SK-N-SH treated with all-trans-retinoic acid at 6 μM for 48 hours (cell line): ENCODE data around the gene KCNK3.

Experiments used
- ATAC-seq: fragments of 200-7000 bp; cut with Tn5 transposase; 3 replicates; pipeline ENCODE4 v1.9.1; 2020; ENCODE audit warnings: mild to moderate bottlenecking, moderate library complexity
- ARNTL ChIP-seq: fragments of 450-650 bp; formaldehyde crosslinking; IDR thresholded peaks from 2 replicates; pipeline ENCODE4 v1.5.0; 2020; ENCODE audit warnings: low read depth, mild to moderate bottlenecking, moderate library complexity, borderline replicate concordance
- BACH2 ChIP-seq: fragments of 250-450 bp; sonication (Bioruptor Pico); IDR thresholded peaks from 2 replicates; pipeline ENCODE4 v1.9.0; 2021; ENCODE audit warnings: mild to moderate bottlenecking, borderline replicate concordance
- CREB5 ChIP-seq: fragments of 250-450 bp; sonication (Bioruptor Pico); IDR thresholded peaks from 2 replicates; pipeline ENCODE4 v1.5.1; 2020; ENCODE audit warnings: low read depth, mild to moderate bottlenecking, moderate library complexity
- CSDC2 ChIP-seq: fragments of 250-450 bp; sonication (Bioruptor Pico); IDR thresholded peaks from 2 replicates; pipeline ENCODE4 v1.5.0; 2020; ENCODE audit warnings: mild to moderate bottlenecking, moderate library complexity
- CSRNP3 ChIP-seq: fragments of 250-450 bp; sonication (Bioruptor Pico); IDR thresholded peaks from 2 replicates; pipeline ENCODE4 v1.5.1; 2021; ENCODE audit warnings: mild to moderate bottlenecking, moderate library complexity
- ESRRG ChIP-seq: fragments of 250-450 bp; sonication (Bioruptor Pico); IDR thresholded peaks from 2 replicates; pipeline ENCODE4 v1.6.1; 2021; ENCODE audit warnings: mild to moderate bottlenecking
- GLIS3 ChIP-seq: fragments of 250-450 bp; sonication (Bioruptor Pico); IDR thresholded peaks from 2 replicates; pipeline ENCODE4 v1.5.0; 2020; ENCODE audit warnings: mild to moderate bottlenecking, moderate library complexity
- ISL1 ChIP-seq: fragments of 250-450 bp; sonication (Bioruptor Pico); IDR thresholded peaks from 2 replicates; pipeline ENCODE4 v2.1.2; 2022; ENCODE audit warnings: mild to moderate bottlenecking, moderate library complexity
- OSR1 ChIP-seq: fragments of 250-450 bp; sonication (Bioruptor Pico); IDR thresholded peaks from 2 replicates; pipeline ENCODE4 v1.8.0; 2022; ENCODE audit warnings: moderate library complexity, mild to moderate bottlenecking, inconsistent platforms
- PPARA ChIP-seq: fragments of 250-450 bp; sonication (Bioruptor Pico); IDR thresholded peaks from 2 replicates; pipeline ENCODE4 v1.5.0; 2020; ENCODE audit warnings: mild to moderate bottlenecking, borderline replicate concordance
- RARB ChIP-seq: fragments of 250-450 bp; sonication (Bioruptor Pico); IDR thresholded peaks from 2 replicates; pipeline ENCODE4 v1.8.0; 2021; ENCODE audit warnings: mild to moderate bottlenecking, moderate library complexity
- SNAI2 ChIP-seq: fragments of 250-450 bp; sonication (Bioruptor Pico); IDR thresholded peaks from 2 replicates; pipeline ENCODE4 v1.5.0; 2020; ENCODE audit warnings: mild to moderate bottlenecking, moderate library complexity
- TCF4 ChIP-seq: fragments of 250-450 bp; sonication (Bioruptor Pico); IDR thresholded peaks from 2 replicates; pipeline ENCODE4 v1.8.0; 2021; ENCODE audit warnings: mild to moderate bottlenecking, moderate library complexity, borderline replicate concordance
- TOX ChIP-seq: fragments of 250-450 bp; sonication (Bioruptor Pico); IDR thresholded peaks from 2 replicates; pipeline ENCODE4 v1.8.0; 2021; ENCODE audit warnings: mild to moderate bottlenecking, moderate library complexity, borderline replicate concordance
- ZC3H10 ChIP-seq: fragments of 250-450 bp; sonication (Bioruptor Pico); IDR thresholded peaks from 2 replicates; pipeline ENCODE4 v1.5.1; 2021; ENCODE audit warnings: mild to moderate bottlenecking, moderate library complexity
- ZFP3 ChIP-seq: fragments of 250-450 bp; sonication (Bioruptor Pico); IDR thresholded peaks from 2 replicates; pipeline ENCODE4 v1.5.0; 2020; ENCODE audit warnings: mild to moderate bottlenecking, moderate library complexity
- ZFP30 ChIP-seq: fragments of 450-650 bp; formaldehyde crosslinking; IDR thresholded peaks from 2 replicates; pipeline ENCODE4 v1.5.0; 2022; ENCODE audit warnings: mild to moderate bottlenecking, moderate library complexity
- ZNF565 ChIP-seq: fragments of 450-650 bp; formaldehyde crosslinking; conservative IDR thresholded peaks from 2 replicates; pipeline ENCODE4 v1.5.0; 2020; ENCODE audit warnings: low read depth, mild to moderate bottlenecking, moderate library complexity
- ZNF70 ChIP-seq: fragments of 450-650 bp; formaldehyde crosslinking; IDR thresholded peaks from 2 replicates; pipeline ENCODE4 v1.5.0; 2020; ENCODE audit warnings: mild to moderate bottlenecking, moderate library complexity
- ZNF8 ChIP-seq: fragments of 450-650 bp; formaldehyde crosslinking; IDR thresholded peaks from 2 replicates; pipeline ENCODE4 v1.5.0; 2020; ENCODE audit warnings: mild to moderate bottlenecking, moderate library complexity
- TF ChIP-seq, protein P1 (sequence below): fragments of 250-450 bp; sonication (Bioruptor Pico); IDR thresholded peaks from 2 replicates; pipeline ENCODE4 v1.5.0; 2020; ENCODE audit warnings: mild to moderate bottlenecking, moderate library complexity
- TF ChIP-seq, protein P2 (sequence below): fragments of 250-450 bp; sonication (Bioruptor Pico); IDR thresholded peaks from 2 replicates; pipeline ENCODE4 v1.8.0; 2020; ENCODE audit warnings: mild to moderate bottlenecking, moderate library complexity, borderline replicate concordance
- TF ChIP-seq, protein P3 (sequence below): fragments of 250-450 bp; sonication (Bioruptor Pico); IDR thresholded peaks from 2 replicates; pipeline ENCODE4 v1.8.0; 2021; ENCODE audit warnings: low read depth, mild to moderate bottlenecking, moderate library complexity, borderline replicate concordance

The KCNK3 gene

DNA sequence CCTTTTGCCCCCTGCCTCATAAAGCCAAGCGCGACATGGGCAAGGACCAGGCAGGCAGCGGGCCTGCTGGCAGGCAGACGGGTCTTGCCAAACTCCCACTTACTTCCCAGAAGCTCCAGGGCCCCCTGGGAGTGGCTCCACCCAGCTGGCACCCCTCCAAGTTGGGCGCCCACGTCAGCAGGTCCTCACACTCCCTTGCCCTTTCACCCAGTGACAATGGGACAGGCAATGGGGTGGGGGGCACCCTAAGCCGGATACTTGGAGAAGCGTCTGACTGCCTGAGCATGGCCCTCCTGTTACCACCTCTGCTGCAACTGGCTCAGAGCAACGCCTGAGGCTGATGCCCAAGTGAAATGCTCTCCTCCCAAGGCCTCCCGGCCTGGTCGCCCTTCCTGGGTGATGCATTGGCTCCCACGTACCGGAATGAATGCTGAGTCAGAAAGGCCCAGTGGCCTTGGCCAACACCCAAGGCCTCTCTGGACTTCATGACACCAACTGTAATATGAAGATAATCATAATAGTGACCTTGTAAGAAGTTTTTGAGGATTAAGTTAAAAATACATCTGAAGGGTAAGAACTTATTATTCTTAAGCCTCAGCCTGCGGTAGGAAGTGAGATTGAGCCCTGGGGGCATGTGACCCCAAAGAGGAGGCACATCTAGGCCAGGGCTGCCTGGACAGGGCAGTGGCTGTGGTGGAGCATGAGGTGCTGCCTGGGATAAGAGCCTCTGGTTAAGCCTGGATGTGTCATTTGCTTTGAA lies 31.6 kb downstream of the KCNK3 start:
- peak; percentile 46 for ATAC-seq

DNA sequence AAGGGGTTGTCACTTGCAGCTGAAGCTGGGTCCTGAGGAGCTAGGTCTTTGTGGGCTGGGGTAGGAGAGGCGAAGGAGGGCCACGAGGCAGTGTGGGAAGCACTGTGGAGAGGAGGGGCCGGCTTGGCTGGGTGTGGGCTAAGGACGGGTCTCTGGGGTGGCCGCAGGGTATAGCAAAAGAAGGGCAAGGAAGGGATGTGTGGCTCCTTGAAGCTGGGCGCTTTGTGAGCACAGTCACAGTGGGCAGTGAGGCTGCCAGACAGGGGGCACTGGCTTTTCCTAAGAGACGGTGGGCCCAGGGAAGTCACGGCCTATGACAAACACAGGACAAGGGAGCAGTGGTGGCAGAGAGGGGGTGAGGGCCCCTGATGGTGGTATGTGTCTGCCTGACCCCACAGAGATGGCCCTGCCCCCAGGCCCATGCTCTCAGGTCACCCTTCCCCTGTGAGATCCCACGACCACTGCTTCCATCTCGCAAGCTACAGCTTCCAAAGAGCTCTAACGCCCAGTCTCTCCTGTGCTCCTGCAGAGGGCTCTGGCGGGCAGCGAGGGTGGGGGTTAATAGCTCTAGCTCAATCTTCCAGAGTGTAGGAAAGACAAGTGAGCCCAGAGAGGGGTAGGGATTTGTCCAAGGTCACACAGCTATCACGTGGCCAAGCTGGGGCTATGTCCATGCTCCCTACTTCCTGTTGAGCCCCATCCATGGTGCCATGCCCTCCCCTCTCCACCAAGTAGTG lies 32.4 kb downstream of the KCNK3 start:
- ATAC-seq: no peak
- TF ChIP-seq, protein P1, sequence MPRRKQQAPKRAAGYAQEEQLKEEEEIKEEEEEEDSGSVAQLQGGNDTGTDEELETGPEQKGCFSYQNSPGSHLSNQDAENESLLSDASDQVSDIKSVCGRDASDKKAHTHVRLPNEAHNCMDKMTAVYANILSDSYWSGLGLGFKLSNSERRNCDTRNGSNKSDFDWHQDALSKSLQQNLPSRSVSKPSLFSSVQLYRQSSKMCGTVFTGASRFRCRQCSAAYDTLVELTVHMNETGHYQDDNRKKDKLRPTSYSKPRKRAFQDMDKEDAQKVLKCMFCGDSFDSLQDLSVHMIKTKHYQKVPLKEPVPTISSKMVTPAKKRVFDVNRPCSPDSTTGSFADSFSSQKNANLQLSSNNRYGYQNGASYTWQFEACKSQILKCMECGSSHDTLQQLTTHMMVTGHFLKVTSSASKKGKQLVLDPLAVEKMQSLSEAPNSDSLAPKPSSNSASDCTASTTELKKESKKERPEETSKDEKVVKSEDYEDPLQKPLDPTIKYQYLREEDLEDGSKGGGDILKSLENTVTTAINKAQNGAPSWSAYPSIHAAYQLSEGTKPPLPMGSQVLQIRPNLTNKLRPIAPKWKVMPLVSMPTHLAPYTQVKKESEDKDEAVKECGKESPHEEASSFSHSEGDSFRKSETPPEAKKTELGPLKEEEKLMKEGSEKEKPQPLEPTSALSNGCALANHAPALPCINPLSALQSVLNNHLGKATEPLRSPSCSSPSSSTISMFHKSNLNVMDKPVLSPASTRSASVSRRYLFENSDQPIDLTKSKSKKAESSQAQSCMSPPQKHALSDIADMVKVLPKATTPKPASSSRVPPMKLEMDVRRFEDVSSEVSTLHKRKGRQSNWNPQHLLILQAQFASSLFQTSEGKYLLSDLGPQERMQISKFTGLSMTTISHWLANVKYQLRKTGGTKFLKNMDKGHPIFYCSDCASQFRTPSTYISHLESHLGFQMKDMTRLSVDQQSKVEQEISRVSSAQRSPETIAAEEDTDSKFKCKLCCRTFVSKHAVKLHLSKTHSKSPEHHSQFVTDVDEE: no peak
- TF ChIP-seq TOX (CRISPR knock-in tag): no peak
- TF ChIP-seq TCF4: no peak
- no peak for TF ChIP-seq ESRRG (CRISPR knock-in tag)
- TF ChIP-seq, protein P2, sequence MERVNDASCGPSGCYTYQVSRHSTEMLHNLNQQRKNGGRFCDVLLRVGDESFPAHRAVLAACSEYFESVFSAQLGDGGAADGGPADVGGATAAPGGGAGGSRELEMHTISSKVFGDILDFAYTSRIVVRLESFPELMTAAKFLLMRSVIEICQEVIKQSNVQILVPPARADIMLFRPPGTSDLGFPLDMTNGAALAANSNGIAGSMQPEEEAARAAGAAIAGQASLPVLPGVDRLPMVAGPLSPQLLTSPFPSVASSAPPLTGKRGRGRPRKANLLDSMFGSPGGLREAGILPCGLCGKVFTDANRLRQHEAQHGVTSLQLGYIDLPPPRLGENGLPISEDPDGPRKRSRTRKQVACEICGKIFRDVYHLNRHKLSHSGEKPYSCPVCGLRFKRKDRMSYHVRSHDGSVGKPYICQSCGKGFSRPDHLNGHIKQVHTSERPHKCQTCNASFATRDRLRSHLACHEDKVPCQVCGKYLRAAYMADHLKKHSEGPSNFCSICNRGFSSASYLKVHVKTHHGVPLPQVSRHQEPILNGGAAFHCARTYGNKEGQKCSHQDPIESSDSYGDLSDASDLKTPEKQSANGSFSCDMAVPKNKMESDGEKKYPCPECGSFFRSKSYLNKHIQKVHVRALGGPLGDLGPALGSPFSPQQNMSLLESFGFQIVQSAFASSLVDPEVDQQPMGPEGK: no peak
- TF ChIP-seq PPARA: no peak
- TF ChIP-seq ZNF565: no peak

More for the DNA sequence above, 31.6 kb downstream of the KCNK3 start:
- no peak for TF ChIP-seq ZC3H10 (CRISPR knock-in tag)
- TF ChIP-seq RARB (CRISPR knock-in tag): no peak
- TF ChIP-seq ZNF565: no peak
- TF ChIP-seq, protein P2: no peak
- 0 out of 2 replicates have a peak, but pooled peaks have one; percentile 46 for TF ChIP-seq ZFP3 (CRISPR knock-in tag)
- TF ChIP-seq, protein P1: no peak
- TF ChIP-seq, protein P3, sequence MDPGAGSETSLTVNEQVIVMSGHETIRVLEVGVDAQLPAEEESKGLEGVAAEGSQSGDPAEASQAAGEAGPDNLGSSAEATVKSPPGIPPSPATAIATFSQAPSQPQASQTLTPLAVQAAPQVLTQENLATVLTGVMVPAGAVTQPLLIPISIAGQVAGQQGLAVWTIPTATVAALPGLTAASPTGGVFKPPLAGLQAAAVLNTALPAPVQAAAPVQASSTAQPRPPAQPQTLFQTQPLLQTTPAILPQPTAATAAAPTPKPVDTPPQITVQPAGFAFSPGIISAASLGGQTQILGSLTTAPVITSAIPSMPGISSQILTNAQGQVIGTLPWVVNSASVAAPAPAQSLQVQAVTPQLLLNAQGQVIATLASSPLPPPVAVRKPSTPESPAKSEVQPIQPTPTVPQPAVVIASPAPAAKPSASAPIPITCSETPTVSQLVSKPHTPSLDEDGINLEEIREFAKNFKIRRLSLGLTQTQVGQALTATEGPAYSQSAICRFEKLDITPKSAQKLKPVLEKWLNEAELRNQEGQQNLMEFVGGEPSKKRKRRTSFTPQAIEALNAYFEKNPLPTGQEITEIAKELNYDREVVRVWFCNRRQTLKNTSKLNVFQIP (CRISPR knock-in tag): no peak
- no peak for TF ChIP-seq ISL1 (CRISPR knock-in tag)
- TF ChIP-seq ZNF8 (CRISPR knock-in tag): peak; percentile 26; the same call in 1 of the 2 replicates
- no peak for TF ChIP-seq PPARA
- TF ChIP-seq CSRNP3 (CRISPR knock-in tag): no peak
- no peak for TF ChIP-seq CREB5 (CRISPR knock-in tag)
- no peak for TF ChIP-seq ZFP30 (CRISPR knock-in tag)
- TF ChIP-seq OSR1: no peak
- TF ChIP-seq BACH2 (CRISPR knock-in tag): no peak
- no peak for TF ChIP-seq TOX (CRISPR knock-in tag)
- TF ChIP-seq ZNF70 (CRISPR knock-in tag): no peak
- no peak for TF ChIP-seq GLIS3 (CRISPR knock-in tag)
- TF ChIP-seq ARNTL (CRISPR knock-in tag): no peak
- TF ChIP-seq CSDC2: no peak
- peak; percentile 67; the same call in 1 of the 2 replicates for TF ChIP-seq SNAI2
- TF ChIP-seq, all 23 proteins: peak for 3
